HG03280 (cell line): ENCODE data around the gene C9orf40.

Experiments used
- ATAC-seq: cut with Tn5 transposase; IDR thresholded peaks from one replicate; pipeline ENCODE4 v1.9.1; 2021; ENCODE audit warnings: mild to moderate bottlenecking, moderate library complexity; ENCODE audit not compliant: unreplicated experiment

C9orf40 gene

GRCh38 chr9:74952201-74953151 is at the start of gene C9orf40:
TSS of gene C9orf40 (minus strand) at chr9:74952912. CDS start at chr9:74952611, 301 bp downstream.
- ATAC-seq = peak; percentile 94

GRCh38 chr9:75001719-75002421 is 49.2 kb upstream of the C9orf40 start:
- ATAC-seq = peak; percentile 88

- no peak for ATAC-seq
Observed at GRCh38 chr9:75000835-75001234, 48.1 kb upstream of the C9orf40 start.

GRCh38 chr9:74985041-74985440 is 32.3 kb upstream of the C9orf40 start:
- ATAC-seq = no peak

GRCh38 chr9:74983709-74984108 is 31.0 kb upstream of the C9orf40 start:
- ATAC-seq = no peak

GRCh38 chr9:74979844-74980243 is 27.1 kb upstream of the C9orf40 start:
- ATAC-seq = no peak

GRCh38 chr9:74977287-74977686 is 24.6 kb upstream of the C9orf40 start:
- no peak for ATAC-seq

- ATAC-seq = no peak
Observed at GRCh38 chr9:74975538-74975937, 22.8 kb upstream of the C9orf40 start.

- ATAC-seq = no peak
Observed at GRCh38 chr9:74974558-74974957, 21.8 kb upstream of the C9orf40 start.

GRCh38 chr9:74973714-74974113 is 21.0 kb upstream of the C9orf40 start:
- ATAC-seq = no peak

- no peak for ATAC-seq
Observed at GRCh38 chr9:74963056-74963455, 10.3 kb upstream of the C9orf40 start.

GRCh38 chr9:74961496-74961895 is 8.8 kb upstream of the C9orf40 start:
- ATAC-seq = no peak

GRCh38 chr9:74960561-74960960 is 7.8 kb upstream of the C9orf40 start:
- ATAC-seq = no peak

GRCh38 chr9:74958587-74958986 is 5.9 kb upstream of the C9orf40 start:
- ATAC-seq = no peak

GRCh38 chr9:74953235-74953751 is 581 bp upstream of the C9orf40 start:
- no peak for ATAC-seq

- peak; percentile 35 for ATAC-seq
Observed at GRCh38 chr9:74951725-74952151, 974 bp downstream of the C9orf40 start.

- ATAC-seq = no peak
Observed at GRCh38 chr9:74951107-74951720, 1.5 kb downstream of the C9orf40 start.

GRCh38 chr9:74949859-74950855 is 2.6 kb downstream of the C9orf40 start:
- no peak for ATAC-seq

- ATAC-seq = no peak
Observed at GRCh38 chr9:74948937-74949336, 3.8 kb downstream of the C9orf40 start.

- no peak for ATAC-seq
Observed at GRCh38 chr9:74946686-74947085, 6.0 kb downstream of the C9orf40 start.
